Left ventricle myocardium inferior (tissue), 1 donor: ENCODE measurements around the gene SP110. TPM values are rescaled to one million over a fixed set of nuclear protein-coding genes. Genes with fewer than 3 reads are reported as not detected.
A peak's percentile ranks its signal among the peaks of the same experiment; 100 is the strongest.

Experiments used
- DNase-seq: peaks from one replicate; pipeline ENCODE4 v3.0.0-alpha.2; 2020
- H3K27ac ChIP-seq: fragments of 200-600 bp; replicated peaks from 2 replicates; pipeline ENCODE4 v1.8.0; 2021
- H3K27me3 ChIP-seq: fragments of 200-600 bp; 2 replicates; pipeline ENCODE4 v1.8.0; 2021; ENCODE audit warnings: low read depth
- H3K36me3 ChIP-seq: fragments of 200-600 bp; 2 replicates; pipeline ENCODE4 v1.8.0; 2021
- H3K4me1 ChIP-seq: fragments of 200-600 bp; 2 replicates; pipeline ENCODE4 v1.8.0; 2021
- H3K4me3 ChIP-seq: fragments of 200-600 bp; 2 replicates; pipeline ENCODE4 v1.8.0; 2021; ENCODE audit warnings: mild to moderate bottlenecking, moderate library complexity
- H3K9me3 ChIP-seq: fragments of 200-600 bp; replicated peaks from 2 replicates; pipeline ENCODE4 v1.8.0; 2021
- CTCF ChIP-seq: fragments of 200-600 bp; IDR thresholded peaks from 2 replicates; pipeline ENCODE4 v1.8.0; 2021; ENCODE audit warnings: antibody characterized with exemption, mild to moderate bottlenecking, borderline replicate concordance
- intact Hi-C: fragments of 100-400 bp; cut with micrococcal nuclease; formaldehyde crosslinking; loops from one replicate; pipeline ENCODE4 v1.11.0; 2022
- total RNA-seq: library from RNA; stranded (reverse); fragmentation: NEBNext Ultra II Directional; extraction: Animal tissue kit (Norgen Biotek cat#: 25700); gene quantifications from one replicate; pipeline ENCODE4 v1.2.1, GENCODE V29; 2021
- donor health status: DM: no; HTN: yes; CAD: no; lungs with severe emphysema.

SP110 gene
- total RNA-seq, 1 donor from 2014 or later = 10.5 TPM

DNA sequence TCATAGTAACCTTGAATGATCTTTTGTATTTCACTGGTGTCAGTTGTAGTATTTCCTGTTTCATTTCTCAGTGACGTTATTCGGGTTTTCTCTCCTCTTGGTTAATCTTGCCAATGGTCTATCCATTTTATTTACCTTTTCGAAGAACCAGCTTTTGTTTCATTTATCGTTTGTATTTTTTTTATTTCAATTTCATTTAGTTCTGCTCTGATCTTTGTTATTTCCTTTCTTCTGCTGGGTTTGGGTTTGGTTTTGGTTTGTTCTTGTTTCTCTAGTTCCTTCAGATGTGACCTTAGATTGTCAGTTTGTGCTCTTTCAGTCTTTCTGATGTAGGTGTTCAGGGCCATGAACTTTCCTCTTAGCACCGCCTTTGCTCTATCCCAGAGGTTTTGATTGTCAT is 42.5 kb upstream of the SP110 start:
- no peak for DNase-seq
- intact Hi-C loops = no loop called here
- Histone ChIP-seq H3K4me1 (no peaks in the 10 kb centered on the region), H3K9me3 (peaks cover 8% of the 10 kb centered on the region), H3K27me3 (no peaks in the 10 kb centered on the region), H3K36me3 (no peaks in the 10 kb centered on the region), H3K4me3 (no peak overlapping the region), H3K27ac (no peak overlapping the region)
- no peak for TF ChIP-seq CTCF

GRCh38 chr2:230258483-230258882 is 38.7 kb upstream of the SP110 start:
- intact Hi-C loops = no loop called here
- H3K4me1 ChIP-seq = no peaks in the 10 kb centered on the region

GRCh38 chr2:230256733-230257332 is 37.0 kb upstream of the SP110 start:
- no peak overlapping the region for H3K4me3 ChIP-seq
- H3K27ac ChIP-seq = no peak overlapping the region
- H3K36me3 ChIP-seq = no peaks in the 10 kb centered on the region
- peaks cover 8% of the 10 kb centered on the region for H3K9me3 ChIP-seq
- TF ChIP-seq CTCF = no peak
- intact Hi-C loops = no loop called here
- no peaks in the 10 kb centered on the region for H3K4me1 ChIP-seq
- no peak for DNase-seq
- H3K27me3 ChIP-seq = no peaks in the 10 kb centered on the region

More at GRCh38 chr2:230258483-230258882, 38.7 kb upstream of the SP110 start:
- H3K27ac ChIP-seq = peak overlapping the region; percentile 56
- no peaks in the 10 kb centered on the region for H3K27me3 ChIP-seq
- no peak for DNase-seq
- H3K9me3 ChIP-seq = peaks cover 8% of the 10 kb centered on the region
- no peak for TF ChIP-seq CTCF
- H3K4me3 ChIP-seq = no peak overlapping the region
- H3K36me3 ChIP-seq = no peaks in the 10 kb centered on the region

DNA sequence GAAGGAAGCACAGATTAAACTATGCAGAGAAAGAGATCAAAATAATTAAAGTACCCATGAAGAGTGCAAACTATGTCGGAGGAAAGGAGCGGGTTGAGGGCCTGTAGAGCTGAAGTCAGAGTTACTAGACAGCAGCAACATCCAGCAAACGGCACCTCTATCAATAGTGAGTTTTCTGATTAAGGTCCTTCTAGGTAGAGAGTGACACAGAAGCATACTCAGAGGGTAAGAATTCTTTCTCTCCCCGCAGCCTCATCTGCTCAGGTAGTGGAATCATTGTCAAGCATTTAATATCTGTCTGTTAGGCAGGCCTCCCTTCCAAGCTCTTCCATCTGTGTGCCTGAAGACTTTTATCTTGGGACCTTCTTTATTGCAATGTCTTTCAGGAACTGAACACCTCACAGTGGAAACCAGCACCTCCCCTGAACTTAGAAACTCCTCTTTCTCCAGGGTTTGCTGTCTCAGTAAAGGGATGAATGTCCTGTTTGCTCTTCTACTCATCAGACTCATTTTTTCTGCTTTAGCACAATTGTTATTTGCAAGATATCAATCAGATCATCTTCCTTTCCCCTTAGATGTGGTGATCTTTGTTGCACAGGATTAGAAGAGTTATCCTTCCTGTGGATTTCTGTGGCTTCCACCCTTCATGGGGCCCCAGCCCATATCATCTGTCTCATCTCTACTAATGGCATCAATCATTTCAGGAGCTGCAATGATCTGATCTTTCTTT is 34.5 kb upstream of the SP110 start:
- intact Hi-C loops = no loop called here
- Histone ChIP-seq H3K36me3 (no peaks in the 10 kb centered on the region), H3K27ac (no peak overlapping the region), H3K9me3 (no peaks in the 10 kb centered on the region), H3K4me3 (no peak overlapping the region), H3K4me1 (no peaks in the 10 kb centered on the region), H3K27me3 (no peaks in the 10 kb centered on the region)
- no peak for DNase-seq
- TF ChIP-seq CTCF = no peak

GRCh38 chr2:230250231-230250630 is 30.4 kb upstream of the SP110 start:
- intact Hi-C loops = no loop called here
- no peak for TF ChIP-seq CTCF

More at GRCh38 chr2:230250231-230250630, 30.4 kb upstream of the SP110 start:
- Histone ChIP-seq H3K27me3 (no peaks in the 10 kb centered on the region), H3K4me1 (no peaks in the 10 kb centered on the region), H3K4me3 (no peak overlapping the region), H3K36me3 (no peaks in the 10 kb centered on the region), H3K9me3 (no peaks in the 10 kb centered on the region), H3K27ac (no peak overlapping the region)
- no peak for DNase-seq
